ENCODE data around the gene ERC2. TPM values are rescaled to one million over a fixed set of nuclear protein-coding genes. Genes with fewer than 3 reads are reported as not detected.

Gene ERC2
- total and polyA plus RNA-seq, 2 of the 13 experiments (the other 11 are each of a cell fraction or from before 2014, with no cell fraction given), result 0.16 to 0.22 TPM

- H2AFZ ChIP-seq (ENCODE audit: low read length), result no peak overlapping the region
- ChIA-PET CTCF (ENCODE audit: low intra/inter-chr PET ratio, low total read pairs) (no interaction called here), POLR2A (no interaction called here)
- no peak overlapping the region for H3K4me3 ChIP-seq (replicated peaks in 1 of 3; ENCODE audit: insufficient read depth in 1 of 3, low read depth in 2 of 3, low read length in 3 of 3)
- WGBS (ENCODE audit: low lambda C conversion rate), result 26% methylated on average over 10 of the region's 11 CpGs
- FAIRE-seq (no peak), DNase-seq (ENCODE audit: low spot score) (no peak), ATAC-seq (no peak)
- H3K27ac ChIP-seq (ENCODE audit: extremely low read length, insufficient read depth, low read length), result no peak overlapping the region
- no peaks in the 10 kb centered on the region for H3K79me2 ChIP-seq (ENCODE audit: insufficient read depth, low read length)
- H3K4me2 ChIP-seq (ENCODE audit: low read depth, low read length), result no peak overlapping the region
- no peaks in the 10 kb centered on the region for H4K20me1 ChIP-seq (ENCODE audit: insufficient read depth, low read length)
- intact Hi-C loops (cut with micrococcal nuclease; ENCODE audit: unreplicated experiment) (no loop called here), in situ Hi-C loops (cut with HindIII; ENCODE audit: extremely low pct_ligation_motif_present, low pct_unique_long_range_greater_than_20kb) (no loop called here)
- no peaks in the 10 kb centered on the region for H3K27me3 ChIP-seq (ENCODE audit: control insufficient read depth in 1 of 2, insufficient read depth in 2 of 2, low read length in 2 of 2)
- no peaks in the 10 kb centered on the region for H3K36me3 ChIP-seq (replicated peaks in 1 of 2; ENCODE audit: control insufficient read depth in 1 of 2, insufficient read depth in 2 of 2, low read length in 2 of 2)
- H3K9me3 ChIP-seq (ENCODE audit: low read length), result no peaks in the 10 kb centered on the region
- no peak overlapping the region for H3K9ac ChIP-seq (ENCODE audit: insufficient read depth, low read depth, low read length)
- BruUV-seq (replicated peaks), result no TSS peak
- H3K4me1 ChIP-seq (ENCODE audit: insufficient read depth, low read length), result no peaks in the 10 kb centered on the region
- TF ChIP-seq YY1 (IDR thresholded peaks at IDR 0.05; ENCODE audit: insufficient read depth, insufficient replicate concordance, low read depth, low read length) (no peak), ZNF883 (CRISPR knock-in tag; IDR thresholded peaks at IDR 0.05; ENCODE audit: not compliant biosample characterization) (no peak), SCMH1 (CRISPR knock-in tag; IDR thresholded peaks at IDR 0.05; ENCODE audit: borderline replicate concordance) (no peak), REPIN1 (CRISPR knock-in tag; IDR thresholded peaks at IDR 0.05; ENCODE audit: borderline replicate concordance, low read depth) (no peak), ZSCAN5A (CRISPR knock-in tag; IDR thresholded peaks at IDR 0.05; ENCODE audit: borderline replicate concordance) (no peak), NPAS2 (CRISPR knock-in tag; IDR thresholded peaks at IDR 0.05; ENCODE audit: borderline replicate concordance) (no peak), CEBPG (CRISPR knock-in tag; IDR thresholded peaks at IDR 0.05) (no peak), STAT6 (CRISPR knock-in tag; IDR thresholded peaks at IDR 0.05; ENCODE audit: borderline replicate concordance) (no peak), ETS1 (CRISPR knock-in tag; IDR thresholded peaks at IDR 0.05) (no peak), SRSF1 (optimal IDR thresholded peaks at IDR 0.05; ENCODE audit: low read depth, low read length) (no peak), SALL2 (CRISPR knock-in tag; IDR thresholded peaks at IDR 0.05) (no peak), KMT2A (CRISPR knock-in tag; IDR thresholded peaks at IDR 0.05) (no peak), MATR3 (CRISPR knock-in tag; IDR thresholded peaks at IDR 0.05) (no peak)
These were observed 913.4 kb downstream of the ERC2 start for GRCh38 chr3:55554634-55555425.
